Central memory CD8-positive, alpha-beta T cell (primary cell): ENCODE measurements around the gene APH1A.

ENCODE experiments used
- ATAC-seq: fragments of 150-1000 bp; cut with Tn5 transposase; replicated peaks from 2 replicates; pipeline ENCODE4 v1.10.0; 2022; ENCODE audit warnings: mild to moderate bottlenecking, moderate FRiP score, moderate number of reproducible peaks; ENCODE audit not compliant: poor library complexity, severe bottlenecking; ENCODE audit errors: extremely low read depth
- DNase-seq, 2 donors: peaks; one replicate each; pipeline ENCODE4 v3.0.0; 2021; ENCODE audit warnings: low spot score in 2 of 2
- H3K27ac Mint-ChIP-seq: one replicate; pipeline ENCODE4 v1.8.0; 2022; ENCODE audit warnings: low read depth, mild to moderate bottlenecking, moderate library complexity, mixed read lengths
- H3K27me3 Mint-ChIP-seq: one replicate; pipeline ENCODE4 v1.8.0; 2022; ENCODE audit warnings: mixed read lengths
- H3K36me3 Mint-ChIP-seq: one replicate; pipeline ENCODE4 v1.8.0; 2022; ENCODE audit warnings: mild to moderate bottlenecking, moderate library complexity, mixed read lengths; ENCODE audit not compliant: insufficient read depth
- H3K4me1 Mint-ChIP-seq: one replicate; pipeline ENCODE4 v1.8.0; 2022; ENCODE audit warnings: mixed read lengths
- H3K4me3 Mint-ChIP-seq: one replicate; pipeline ENCODE4 v1.8.0; 2022; ENCODE audit warnings: mild to moderate bottlenecking, moderate library complexity, mixed read lengths
- H3K9me3 Mint-ChIP-seq: one replicate; pipeline ENCODE4 v1.8.0; 2022; ENCODE audit warnings: mixed read lengths

Gene APH1A

GRCh38 chr1:150283260-150283659, 14.4 kb upstream of the APH1A start:
- no peaks in the 10 kb centered on the region for H3K27me3 Mint-ChIP-seq
- H3K27ac Mint-ChIP-seq, result no peak overlapping the region
- H3K4me3 Mint-ChIP-seq, result no peak overlapping the region

DNA sequence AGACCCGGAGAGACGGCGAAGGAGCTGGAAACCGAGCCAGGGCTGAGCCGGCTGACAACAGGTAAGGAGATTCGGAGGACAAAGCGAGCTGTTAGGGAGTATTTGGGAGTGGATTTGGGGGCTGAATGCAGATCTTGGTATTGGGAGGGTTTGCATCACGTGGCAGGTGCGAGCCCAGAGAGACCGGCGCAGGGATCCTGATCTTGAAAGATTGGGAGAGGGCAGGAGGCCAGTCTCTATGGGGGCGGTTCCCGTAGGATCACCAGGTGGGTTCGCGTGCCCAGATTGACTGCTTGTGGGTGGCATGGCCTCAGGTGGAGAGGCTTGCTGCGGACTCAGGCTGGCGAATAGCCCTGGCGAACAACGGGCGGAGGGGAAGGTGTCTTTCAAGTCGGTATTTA, 13.7 kb upstream of the APH1A start:
- peak overlapping the region; percentile 90 for H3K27ac Mint-ChIP-seq
- H3K4me3 Mint-ChIP-seq, result peak overlapping the region; percentile 77
- peaks cover 22% of the 10 kb centered on the region for H3K4me1 Mint-ChIP-seq
- H3K9me3 Mint-ChIP-seq, result no peaks in the 10 kb centered on the region
- H3K36me3 Mint-ChIP-seq, result peaks cover 5% of the 10 kb centered on the region
- DNase-seq, result no peak
- no peaks in the 10 kb centered on the region for H3K27me3 Mint-ChIP-seq
- no peak for ATAC-seq

More at GRCh38 chr1:150283260-150283659, 14.4 kb upstream of the APH1A start:
- peaks cover 22% of the 10 kb centered on the region for H3K4me1 Mint-ChIP-seq
- DNase-seq, result no peak
- H3K36me3 Mint-ChIP-seq, result peaks cover 5% of the 10 kb centered on the region
- no peaks in the 10 kb centered on the region for H3K9me3 Mint-ChIP-seq
- ATAC-seq, result no peak

GRCh38 chr1:150281758-150282557, 13.1 kb upstream of the APH1A start, which contains the start of gene CIART:
Gene CIART, plus strand, starts transcription at chr1:150282554. Its CDS starts 714 bp downstream, at chr1:150283268.
- peaks cover 5% of the 10 kb centered on the region for H3K36me3 Mint-ChIP-seq
- peaks cover 22% of the 10 kb centered on the region for H3K4me1 Mint-ChIP-seq
- H3K4me3 Mint-ChIP-seq, result peak within 1 kb of the TSS; percentile 77
- DNase-seq, result peak; percentile 29 to 58
- ATAC-seq, result peak; percentile 92
- no peaks in the 10 kb centered on the region for H3K27me3 Mint-ChIP-seq
- peak within 1 kb of the TSS; percentile 90 for H3K27ac Mint-ChIP-seq
- H3K9me3 Mint-ChIP-seq, result no peaks in the 10 kb centered on the region

DNA sequence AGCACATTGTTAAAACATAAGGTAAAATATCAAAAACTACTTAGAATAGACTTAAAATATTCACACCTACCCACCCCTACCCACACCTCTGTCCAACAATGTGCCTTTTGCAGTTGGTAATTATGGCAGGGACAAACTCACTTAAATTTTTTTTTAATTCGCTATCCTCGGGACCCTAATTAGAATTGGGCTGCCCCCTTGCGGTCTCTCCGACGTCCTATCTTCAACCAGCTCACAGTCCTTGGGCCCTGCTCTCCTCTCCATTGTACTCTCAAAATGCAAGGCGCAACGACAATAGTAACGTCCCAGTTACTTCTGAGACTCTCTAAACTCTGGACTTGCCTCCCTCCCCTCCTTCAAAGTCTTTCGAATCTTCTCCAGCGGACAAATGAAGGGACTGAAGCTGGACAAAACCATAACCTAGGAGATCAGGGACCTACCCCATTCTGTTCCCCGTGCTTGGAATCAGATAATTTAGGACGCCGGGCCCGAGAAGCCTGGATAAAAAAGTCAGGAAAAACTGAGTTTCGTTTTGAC, 12.5 kb upstream of the APH1A start:
- peak overlapping the region; percentile 77 for H3K4me3 Mint-ChIP-seq

DNA sequence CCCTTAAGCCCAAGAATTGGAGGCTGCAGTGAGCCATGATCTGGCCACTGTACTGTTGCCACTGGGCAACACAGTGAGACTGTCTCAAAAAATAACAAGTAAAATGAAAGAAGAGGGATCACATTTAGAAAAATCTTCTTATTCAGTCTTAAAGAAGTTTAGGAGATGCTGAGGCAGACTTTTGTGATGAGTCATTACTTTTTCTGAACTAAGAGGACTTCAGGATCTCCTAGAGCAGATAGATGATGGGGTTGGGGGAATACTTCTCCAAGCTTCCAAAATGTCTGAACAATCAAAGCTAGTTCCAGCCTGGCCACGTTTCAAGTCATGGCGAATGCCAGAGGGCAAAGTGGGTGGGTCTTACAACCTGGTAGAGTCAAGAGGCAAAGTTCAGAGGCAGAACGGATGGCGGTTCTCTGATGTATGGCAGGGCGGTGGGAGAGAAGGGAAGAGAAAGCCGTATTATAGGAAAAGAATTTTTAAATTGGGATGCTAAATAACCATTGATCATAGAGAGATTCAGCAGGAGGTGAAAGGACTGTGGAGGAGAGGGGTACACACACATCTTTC, 11.4 kb upstream of the APH1A start:
- Mint-ChIP-seq H3K36me3 (peaks cover 5% of the 10 kb centered on the region), H3K27ac (no peak overlapping the region), H3K27me3 (no peaks in the 10 kb centered on the region), H3K9me3 (no peaks in the 10 kb centered on the region), H3K4me3 (no peak overlapping the region), H3K4me1 (peaks cover 22% of the 10 kb centered on the region)
- ATAC-seq (no peak), DNase-seq (no peak)

More for the DNA sequence above, 12.5 kb upstream of the APH1A start:
- Mint-ChIP-seq H3K4me1 (peaks cover 22% of the 10 kb centered on the region), H3K9me3 (no peaks in the 10 kb centered on the region), H3K27ac (peak overlapping the region; percentile 90), H3K27me3 (no peaks in the 10 kb centered on the region), H3K36me3 (peaks cover 5% of the 10 kb centered on the region)
- peak in 1 of 2 donors; percentile 22 for DNase-seq
- peak; percentile 33 for ATAC-seq

GRCh38 chr1:150273311-150273710, 4.5 kb upstream of the APH1A start:
- H3K27me3 Mint-ChIP-seq, result no peaks in the 10 kb centered on the region
- H3K9me3 Mint-ChIP-seq, result no peaks in the 10 kb centered on the region

DNA sequence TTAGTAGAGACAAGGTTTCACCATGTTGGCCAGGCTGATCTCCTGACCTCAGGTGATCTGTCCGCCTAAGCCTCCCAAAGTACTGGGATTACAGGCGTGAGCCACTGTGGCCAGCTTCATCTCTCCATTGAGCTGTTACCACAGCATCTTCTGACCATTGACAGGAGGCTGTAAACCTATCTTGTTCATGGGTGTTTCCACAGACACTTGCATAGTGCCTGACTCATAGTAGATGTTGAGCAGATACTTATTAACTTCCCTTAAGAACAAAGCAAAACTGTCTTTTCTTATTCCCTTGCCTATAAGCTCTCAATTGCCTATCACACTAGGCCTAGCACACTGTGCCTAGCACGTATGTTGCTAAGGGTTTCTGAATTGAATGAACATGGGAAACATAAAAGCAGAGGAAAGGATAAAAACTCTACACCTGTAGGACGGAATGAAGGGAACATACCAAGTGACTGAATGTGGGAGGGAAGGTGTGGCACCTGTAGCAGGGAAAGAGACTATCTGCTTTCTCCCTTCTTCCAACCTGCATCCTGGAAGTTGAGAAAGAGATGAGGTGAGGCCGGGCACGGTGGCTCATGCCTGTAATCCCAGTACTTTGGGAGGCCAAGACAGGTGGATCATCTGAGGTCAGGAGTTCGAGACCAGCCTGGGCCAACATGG, 2.6 kb upstream of the APH1A start:
- H3K4me3 Mint-ChIP-seq, result no peak overlapping the region
- DNase-seq (no peak), ATAC-seq (no peak)
- H3K27me3 Mint-ChIP-seq, result no peaks in the 10 kb centered on the region
- H3K27ac Mint-ChIP-seq, result no peak overlapping the region
- H3K9me3 Mint-ChIP-seq, result no peaks in the 10 kb centered on the region
- H3K4me1 Mint-ChIP-seq, result peaks cover 32% of the 10 kb centered on the region
- peaks cover 22% of the 10 kb centered on the region for H3K36me3 Mint-ChIP-seq

More at GRCh38 chr1:150273311-150273710, 4.5 kb upstream of the APH1A start:
- Mint-ChIP-seq H3K27ac (peak overlapping the region; percentile 7), H3K4me3 (no peak overlapping the region), H3K4me1 (peaks cover 15% of the 10 kb centered on the region), H3K36me3 (peaks cover 12% of the 10 kb centered on the region)
- DNase-seq (no peak), ATAC-seq (no peak)

GRCh38 chr1:150269451-150269850, 635 bp upstream of the APH1A start:
- Mint-ChIP-seq H3K36me3 (peaks cover 27% of the 10 kb centered on the region), H3K4me3 (peak overlapping the region; percentile 92), H3K27ac (peak overlapping the region; percentile 96), H3K9me3 (no peaks in the 10 kb centered on the region), H3K4me1 (peaks cover 32% of the 10 kb centered on the region), H3K27me3 (no peaks in the 10 kb centered on the region)
- ATAC-seq (no peak), DNase-seq (no peak)

- H3K4me3 Mint-ChIP-seq, result peak overlapping the region; percentile 92
- H3K36me3 Mint-ChIP-seq, result peaks cover 29% of the 10 kb centered on the region
- DNase-seq, result peak; percentile 29 to 38
These were observed 494 bp downstream of the APH1A start for GRCh38 chr1:150268340-150268704.

DNA sequence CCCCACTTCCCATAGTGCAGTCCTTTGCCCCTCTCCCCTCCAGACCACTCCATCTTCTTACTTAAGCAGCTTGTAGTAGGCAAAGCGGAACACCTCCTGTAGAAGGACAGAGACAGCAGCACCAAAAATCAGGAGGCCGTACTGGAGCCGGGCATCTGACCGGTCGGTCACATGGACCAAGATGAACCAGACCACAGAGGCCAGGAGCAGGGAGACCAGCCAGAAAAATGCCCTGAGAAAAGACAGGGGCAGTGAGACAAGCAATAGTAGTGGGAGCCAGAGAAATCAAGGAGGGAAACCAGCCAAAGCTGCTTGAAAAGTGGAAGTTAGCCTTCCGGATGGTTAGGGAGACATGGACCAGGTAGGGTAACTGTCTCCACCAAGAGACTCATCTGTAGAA, 920 bp downstream of the APH1A start:
- peaks cover 32% of the 10 kb centered on the region for H3K4me1 Mint-ChIP-seq
- ATAC-seq (no peak), DNase-seq (no peak)
- peak overlapping the region; percentile 92 for H3K4me3 Mint-ChIP-seq
- H3K27ac Mint-ChIP-seq, result peak overlapping the region; percentile 96
- peaks cover 29% of the 10 kb centered on the region for H3K36me3 Mint-ChIP-seq
- H3K9me3 Mint-ChIP-seq, result no peaks in the 10 kb centered on the region
- H3K27me3 Mint-ChIP-seq, result no peaks in the 10 kb centered on the region

More at GRCh38 chr1:150268340-150268704, 494 bp downstream of the APH1A start:
- H3K9me3 Mint-ChIP-seq, result no peaks in the 10 kb centered on the region
- peaks cover 32% of the 10 kb centered on the region for H3K4me1 Mint-ChIP-seq
- peak; percentile 64 for ATAC-seq
- peak overlapping the region; percentile 96 for H3K27ac Mint-ChIP-seq
- H3K27me3 Mint-ChIP-seq, result no peaks in the 10 kb centered on the region

- Mint-ChIP-seq H3K36me3 (peaks cover 20% of the 10 kb centered on the region), H3K27ac (no peak overlapping the region), H3K9me3 (no peaks in the 10 kb centered on the region), H3K27me3 (peaks cover 21% of the 10 kb centered on the region), H3K4me3 (no peak overlapping the region), H3K4me1 (peaks cover 20% of the 10 kb centered on the region)
- no peak for ATAC-seq
- no peak for DNase-seq
These were observed 5.3 kb downstream of the APH1A start for GRCh38 chr1:150263549-150263948.
